PFSK-1 (cell line): ENCODE results near the gene ALDH6A1.

Experiments
- FOXP2 ChIP-seq: optimal IDR thresholded peaks from 2 replicates; pipeline ENCODE3; 2011; ENCODE audit warnings: borderline replicate concordance, control low read depth, inconsistent platforms; ENCODE audit not compliant: insufficient read depth; ENCODE audit errors: extremely low read length, extremely low read depth
- POLR2AphosphoS5 ChIP-seq: IDR thresholded peaks from 2 replicates; pipeline ENCODE4 v1.6.1; 2012; ENCODE audit warnings: low read depth, mild to moderate bottlenecking, control low read depth, low read length, moderate library complexity
- REST ChIP-seq, 2 experiments: IDR thresholded peaks; 2 replicates each; pipeline versions ENCODE4 v1.6.1 to v1.8.0; 2011 to 2012; ENCODE audit warnings: low read depth in 2 of 2, low read length in 2 of 2, control low read depth in 1 of 2, inconsistent platforms in 1 of 2, mild to moderate bottlenecking in 1 of 2, moderate library complexity in 1 of 2; ENCODE audit not compliant: insufficient read depth in 1 of 2
- SIN3A ChIP-seq: IDR thresholded peaks from 2 replicates; pipeline ENCODE4 v1.6.1; 2012; ENCODE audit warnings: mild to moderate bottlenecking, low read length, moderate library complexity, borderline replicate concordance; ENCODE audit not compliant: insufficient read depth
- TAF1 ChIP-seq: IDR thresholded peaks from 2 replicates; pipeline ENCODE4 v1.6.1; 2012; ENCODE audit warnings: low read length, control low read depth, borderline replicate concordance; ENCODE audit not compliant: insufficient read depth

DNA sequence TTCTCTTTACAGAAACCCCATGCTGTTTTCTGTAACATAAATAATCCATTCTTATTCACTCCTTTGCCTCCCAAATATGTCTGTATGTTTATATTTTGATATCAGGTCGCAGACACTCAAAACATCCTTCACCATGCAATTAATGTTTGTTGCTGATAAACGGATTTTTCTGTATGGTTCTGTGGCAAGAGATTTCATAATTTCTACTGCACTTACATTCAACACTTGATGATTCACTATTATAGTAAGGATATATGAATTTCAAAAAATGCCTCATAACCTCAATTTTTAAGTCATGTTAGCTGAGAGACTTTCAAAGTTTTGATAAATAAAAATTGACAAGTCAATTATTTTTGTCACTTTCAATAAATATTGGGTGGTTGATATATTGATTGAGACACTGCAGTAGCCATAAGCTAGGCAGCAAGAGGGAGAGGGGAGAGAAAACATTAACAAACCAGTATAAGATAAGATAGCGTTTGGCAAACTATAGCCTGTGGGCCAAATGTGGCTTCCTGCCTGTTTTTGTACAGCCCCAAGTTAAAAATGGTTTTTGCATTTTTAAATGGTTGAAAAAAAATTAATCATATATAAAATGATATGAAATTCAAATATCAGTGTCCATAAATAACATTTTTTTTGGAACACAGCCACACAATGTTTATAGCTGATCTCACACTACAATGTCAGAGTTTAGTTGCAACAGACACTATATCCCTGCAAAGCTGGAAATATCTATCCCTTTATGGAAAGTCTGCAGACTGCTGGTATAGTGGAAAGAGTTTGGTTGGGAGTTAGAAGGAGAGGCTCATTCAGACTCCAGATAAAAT lies 18.3 kb downstream of the ALDH6A1 start:
- TF ChIP-seq POLR2AphosphoS5, result no peak
- no peak for TF ChIP-seq SIN3A
- no peak for TF ChIP-seq REST (IDR thresholded peaks at IDR 0.05; ENCODE audit: insufficient read depth in 1 of 2, low read depth in 2 of 2, low read length in 2 of 2)
- no peak for TF ChIP-seq TAF1
- no peak for TF ChIP-seq FOXP2
